ENCODE measurements around the gene CCNL2. TPM values are rescaled to one million over a fixed set of nuclear protein-coding genes. Genes with fewer than 3 reads are reported as not detected.

CCNL2 gene
- total and polyA plus RNA-seq, 2 of the 13 experiments (the other 11 are each of a cell fraction or from before 2014, with no cell fraction given), result 105 to 340 TPM

- TF ChIP-seq BRF2 (CRISPR knock-in tag; IDR thresholded peaks at IDR 0.05) (no peak), ATM (IDR thresholded peaks at IDR 0.05; ENCODE audit: borderline replicate concordance) (no peak), ZNF33B (CRISPR knock-in tag; IDR thresholded peaks at IDR 0.05) (no peak), ZSCAN29 (CRISPR knock-in tag; conservative IDR thresholded peaks at IDR 0.05) (no peak), CAMTA2 (CRISPR knock-in tag; IDR thresholded peaks at IDR 0.05; ENCODE audit: borderline replicate concordance) (no peak), ZNF512B (CRISPR knock-in tag; IDR thresholded peaks at IDR 0.05; ENCODE audit: borderline replicate concordance) (peak; percentile 68; the same call in 1 of the 2 replicates), ZBTB34 (CRISPR knock-in tag; IDR thresholded peaks at IDR 0.05) (no peak), CEBPB (IDR thresholded peaks at IDR 0.05; ENCODE audit: borderline replicate concordance, low read depth, low read length) (no peak), TAF15 (IDR thresholded peaks at IDR 0.05; ENCODE audit: low read depth, low read length, poor library complexity, severe bottlenecking) (no peak), CENPT (CRISPR knock-in tag; IDR thresholded peaks at IDR 0.05; ENCODE audit: low read depth) (no peak), ZNF292 (CRISPR knock-in tag; IDR thresholded peaks at IDR 0.05; ENCODE audit: borderline replicate concordance, low read depth) (no peak), ARNTL (CRISPR knock-in tag; IDR thresholded peaks at IDR 0.05) (no peak), MLXIP (CRISPR knock-in tag; IDR thresholded peaks at IDR 0.05; ENCODE audit: borderline replicate concordance) (no peak), HOXA9 (CRISPR knock-in tag; IDR thresholded peaks at IDR 0.05; ENCODE audit: borderline replicate concordance) (no peak), MEIS2 (CRISPR knock-in tag; IDR thresholded peaks at IDR 0.05) (no peak), ZNF510 (CRISPR knock-in tag; IDR thresholded peaks at IDR 0.05; ENCODE audit: low read depth) (no peak), ATAD3A (CRISPR knock-in tag; IDR thresholded peaks at IDR 0.05) (no peak), RXRB (CRISPR knock-in tag; IDR thresholded peaks at IDR 0.05; ENCODE audit: borderline replicate concordance) (peak; percentile 11; the same call in 1 of the 2 replicates), FOXK1 (CRISPR knock-in tag; IDR thresholded peaks at IDR 0.05; ENCODE audit: borderline replicate concordance, low read depth) (no peak)
Observed at GRCh38 chr1:1358433-1359271, 40.5 kb downstream of the CCNL2 start, which contains the start of gene MXRA8 (continued).
